Right lobe of liver (tissue), 6 donors: ENCODE measurements around the gene BCAN. TPM values are rescaled to one million over a fixed set of nuclear protein-coding genes. Genes with fewer than 3 reads are reported as not detected.

Experiments
- ATAC-seq, 4 donors: fragments of 200-7000 bp; cut with Tn5 transposase; one replicate each; pipeline ENCODE4 v1.9.1; 2020; ENCODE audit warnings: mild to moderate bottlenecking in 4 of 4, moderate library complexity in 4 of 4
- DNase-seq, 3 donors: peaks; one replicate each; pipeline ENCODE4 v3.0.0-alpha.2; 2020
- H3K27ac ChIP-seq, 3 donors: fragments of 200-600 bp; one replicate each; pipeline ENCODE4 v1.8.0; 2022
- H3K27me3 ChIP-seq, 2 donors: fragments of 200-600 bp; one replicate each; pipeline ENCODE4 v1.8.0; 2022
- H3K36me3 ChIP-seq, 4 donors: fragments of 200-600 bp; sonication (generic) in 1 of 4; one replicate each; pipeline versions ENCODE4 v1.5.1 to v1.8.0; 2017 to 2022; ENCODE audit warnings: control low read depth in 1 of 4
- H3K4me1 ChIP-seq, 4 donors: fragments of 200-600 bp; sonication (generic) in 1 of 4; one replicate each; pipeline versions ENCODE4 v1.5.1 to v1.8.0; 2017 to 2022; ENCODE audit warnings: control low read depth in 1 of 4
- H3K4me3 ChIP-seq, 3 donors: fragments of 200-600 bp; one replicate each; pipeline ENCODE4 v1.8.0; 2022
- H3K9me3 ChIP-seq, 4 donors: fragments of 200-600 bp; sonication (generic) in 1 of 4; one replicate each; pipeline versions ENCODE4 v1.5.1 to v1.8.0; 2017 to 2022; ENCODE audit warnings: control low read depth in 1 of 4
- POLR2A ChIP-seq: fragments of 450-650 bp; IDR thresholded peaks from one replicate; pipeline ENCODE4 v1.6.1; 2017; ENCODE audit warnings: antibody characterized with exemption, mild to moderate bottlenecking
- WGBS: methylation state at CpG from one replicate; pipeline ENCODE4 v1.1.6; 2018; ENCODE audit warnings: low coverage, low lambda C conversion rate; ENCODE audit not compliant: insufficient coverage; ENCODE audit errors: missing lambda C conversion rate; 5-methylcytosine and 5-hydroxymethylcytosine counted together
- intact Hi-C, 2 donors: fragments of 100-400 bp; cut with DNase I; formaldehyde crosslinking; loops; one replicate each; pipeline versions ENCODE4 v1.11.2 to v1.14.1; 2022
- total RNA-seq, 6 experiments: library from RNA; depleted of rRNA in 2 of 6; stranded (reverse); fragments of >200 nt in 2 of 6; fragmentation: NEBNext Ultra II Directional in 3 of 6; extraction: Animal tissue kit (Norgen Biotek cat#: 25700) in 3 of 6; gene quantifications; one replicate each; pipeline versions ENCODE4 v1.1.0 to v1.2.4, GENCODE V29; 2016 to 2023
- TF ChIP-seq, protein P1 (sequence below), 4 donors: fragments of 200-600 bp in 3 of 4; fragments of 450-650 bp in 1 of 4; IDR thresholded peaks; one replicate each; pipeline versions ENCODE4 v1.5.1 to v1.8.0; 2016 to 2022; ENCODE audit warnings: antibody characterized with exemption in 4 of 4, mild to moderate bottlenecking in 2 of 4
- donor health status: DM: no; HTN: yes; CAD: no.
- donor health status: DM: no; HTN: no; CAD: no.
- donor health status: DM: no; HTN: no; CAD: no.
- donor health status: DM: no; HTN: yes; CAD: no.
- donor health status: DM: no; HTN: yes; CAD: no.

BCAN gene
- total RNA-seq, 6 experiments from 2014 or later = not detected

DNA sequence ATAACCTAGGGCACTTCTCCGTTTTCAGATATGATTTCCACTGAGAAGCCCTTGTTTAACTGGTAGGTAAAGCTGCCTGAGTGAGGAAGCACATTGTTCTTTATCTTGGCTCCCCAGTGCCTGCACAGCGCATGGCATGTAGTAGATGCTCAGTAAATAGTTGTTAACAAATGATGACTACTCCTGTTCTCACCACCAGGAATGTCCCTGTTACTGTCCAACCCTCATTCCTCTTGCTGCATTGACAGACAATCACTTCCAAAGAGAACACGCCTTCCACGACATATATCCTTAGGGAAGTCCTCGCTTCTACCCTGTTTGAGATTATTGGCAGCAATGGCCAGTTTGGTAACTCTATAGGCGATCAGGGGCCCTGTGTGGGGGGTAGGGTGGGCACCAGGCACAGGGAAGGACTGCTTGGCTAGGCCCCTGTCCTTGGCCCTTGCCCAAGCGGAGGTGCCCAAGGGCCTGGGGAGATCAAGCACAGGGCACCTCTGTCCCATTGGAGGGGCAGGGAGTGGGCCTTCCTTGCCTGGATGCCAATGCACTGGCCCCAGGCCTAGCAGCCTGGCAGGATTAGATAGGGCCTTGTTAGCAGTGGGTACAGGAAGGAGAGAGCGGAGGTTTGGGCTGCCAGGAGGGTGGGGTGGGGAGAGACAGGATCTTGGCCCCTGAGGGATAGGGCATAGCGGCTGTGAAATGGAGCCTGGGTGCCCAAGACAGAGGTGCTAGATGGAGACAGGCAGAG, 25.1 kb downstream of the BCAN start:
- no peak for TF ChIP-seq POLR2A
- TF ChIP-seq, protein P1, sequence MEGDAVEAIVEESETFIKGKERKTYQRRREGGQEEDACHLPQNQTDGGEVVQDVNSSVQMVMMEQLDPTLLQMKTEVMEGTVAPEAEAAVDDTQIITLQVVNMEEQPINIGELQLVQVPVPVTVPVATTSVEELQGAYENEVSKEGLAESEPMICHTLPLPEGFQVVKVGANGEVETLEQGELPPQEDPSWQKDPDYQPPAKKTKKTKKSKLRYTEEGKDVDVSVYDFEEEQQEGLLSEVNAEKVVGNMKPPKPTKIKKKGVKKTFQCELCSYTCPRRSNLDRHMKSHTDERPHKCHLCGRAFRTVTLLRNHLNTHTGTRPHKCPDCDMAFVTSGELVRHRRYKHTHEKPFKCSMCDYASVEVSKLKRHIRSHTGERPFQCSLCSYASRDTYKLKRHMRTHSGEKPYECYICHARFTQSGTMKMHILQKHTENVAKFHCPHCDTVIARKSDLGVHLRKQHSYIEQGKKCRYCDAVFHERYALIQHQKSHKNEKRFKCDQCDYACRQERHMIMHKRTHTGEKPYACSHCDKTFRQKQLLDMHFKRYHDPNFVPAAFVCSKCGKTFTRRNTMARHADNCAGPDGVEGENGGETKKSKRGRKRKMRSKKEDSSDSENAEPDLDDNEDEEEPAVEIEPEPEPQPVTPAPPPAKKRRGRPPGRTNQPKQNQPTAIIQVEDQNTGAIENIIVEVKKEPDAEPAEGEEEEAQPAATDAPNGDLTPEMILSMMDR (IDR thresholded peaks at IDR 0.05) = no peak
- Histone ChIP-seq H3K9me3 (no peaks in the 10 kb centered on the region), H3K27me3 (no peaks in the 10 kb centered on the region), H3K4me1 (peaks cover 0 to 6% (median under 1%) of the 10 kb centered on the region in 4 donors), H3K27ac (no peak overlapping the region), H3K4me3 (no peak overlapping the region), H3K36me3 (no peaks in the 10 kb centered on the region)
- intact Hi-C loops = no loop called here
- ATAC-seq = peak in 1 of 4 donors; percentile 10
- WGBS = 87% methylated on average over 7 of the region's 9 CpGs
- no peak for DNase-seq

DNA sequence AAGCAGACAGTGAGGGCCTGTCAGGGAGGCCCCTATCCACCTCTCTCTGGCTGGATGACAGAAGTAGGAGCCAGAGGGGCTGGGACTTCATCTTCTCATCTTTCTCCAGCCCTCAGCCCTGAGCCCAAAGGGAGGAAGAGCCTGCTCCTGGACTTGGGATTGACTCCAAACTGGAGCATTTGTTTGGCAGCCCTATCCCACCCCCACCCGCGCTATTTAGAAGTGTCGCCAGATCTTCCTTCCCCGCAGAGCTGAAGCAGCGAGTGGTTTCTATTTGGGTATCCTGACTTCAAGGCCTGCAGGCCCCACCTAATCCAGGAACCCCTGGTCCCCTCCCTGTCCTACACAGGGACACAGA, 25.7 kb downstream of the BCAN start:
- Histone ChIP-seq H3K27ac (peak overlapping the region in 1 of 3 donors; percentile 67), H3K36me3 (no peaks in the 10 kb centered on the region), H3K27me3 (no peaks in the 10 kb centered on the region), H3K4me3 (no peak overlapping the region), H3K4me1 (peaks cover 0 to under 1% (median 0%) of the 10 kb centered on the region in 4 donors), H3K9me3 (no peaks in the 10 kb centered on the region)
- ATAC-seq = peak in 2 of 4 donors; percentile 12 to 25
- DNase-seq = no peak
- WGBS = 38% methylated on average over 4 of the region's 5 CpGs
- intact Hi-C loops = no loop called here
- TF ChIP-seq POLR2A = no peak
- TF ChIP-seq, protein P1 (IDR thresholded peaks at IDR 0.05) = no peak

DNA sequence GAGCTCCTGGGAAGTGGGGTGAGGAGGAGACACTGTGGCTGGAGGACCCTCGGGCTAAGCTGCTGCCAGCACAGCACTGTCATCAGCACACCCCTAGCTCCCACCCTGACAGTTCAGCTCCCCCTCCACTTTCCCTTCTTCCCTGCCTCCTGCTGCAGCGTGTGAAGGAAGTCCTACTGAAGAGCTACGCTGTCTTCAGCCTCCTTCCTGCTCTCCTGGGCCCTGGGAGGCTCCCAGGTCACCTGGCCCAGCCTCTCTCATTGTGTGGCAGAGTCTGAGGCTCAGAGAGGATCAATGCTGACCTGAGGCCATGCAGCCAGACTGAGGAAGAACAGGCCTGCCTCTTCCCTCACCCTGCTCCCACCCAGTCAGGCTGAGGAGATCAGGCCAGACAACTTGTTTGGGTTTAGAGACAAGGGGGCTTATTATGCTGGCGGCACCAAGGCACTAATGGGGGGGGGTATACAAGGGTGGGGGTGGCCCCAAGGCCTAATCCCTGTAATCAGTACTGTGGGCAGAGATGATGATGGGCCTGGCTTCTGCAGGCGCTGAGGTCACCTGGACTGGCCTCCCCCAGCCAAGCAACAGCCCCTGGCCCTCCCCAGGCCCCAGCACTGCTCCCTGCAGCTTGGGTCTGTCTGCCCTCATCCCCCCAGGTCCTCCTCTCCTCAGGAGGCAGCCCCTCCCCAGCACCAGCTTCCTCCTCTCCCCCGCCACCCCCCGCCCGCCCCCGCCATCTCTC, 26.2 kb downstream of the BCAN start:
- DNase-seq (no peak), ATAC-seq (no peak)
- H3K9me3 ChIP-seq = no peaks in the 10 kb centered on the region
- intact Hi-C loops = no loop called here
- WGBS = 88% methylated on average over 4 of the region's 9 CpGs
- no peak overlapping the region for H3K4me3 ChIP-seq
- H3K36me3 ChIP-seq = no peaks in the 10 kb centered on the region
- no peaks in the 10 kb centered on the region for H3K4me1 ChIP-seq
- no peaks in the 10 kb centered on the region for H3K27me3 ChIP-seq
- H3K27ac ChIP-seq = peak overlapping the region in 1 of 3 donors; percentile 67
- no peak for TF ChIP-seq POLR2A
- TF ChIP-seq, protein P1 (IDR thresholded peaks at IDR 0.05) = no peak

DNA sequence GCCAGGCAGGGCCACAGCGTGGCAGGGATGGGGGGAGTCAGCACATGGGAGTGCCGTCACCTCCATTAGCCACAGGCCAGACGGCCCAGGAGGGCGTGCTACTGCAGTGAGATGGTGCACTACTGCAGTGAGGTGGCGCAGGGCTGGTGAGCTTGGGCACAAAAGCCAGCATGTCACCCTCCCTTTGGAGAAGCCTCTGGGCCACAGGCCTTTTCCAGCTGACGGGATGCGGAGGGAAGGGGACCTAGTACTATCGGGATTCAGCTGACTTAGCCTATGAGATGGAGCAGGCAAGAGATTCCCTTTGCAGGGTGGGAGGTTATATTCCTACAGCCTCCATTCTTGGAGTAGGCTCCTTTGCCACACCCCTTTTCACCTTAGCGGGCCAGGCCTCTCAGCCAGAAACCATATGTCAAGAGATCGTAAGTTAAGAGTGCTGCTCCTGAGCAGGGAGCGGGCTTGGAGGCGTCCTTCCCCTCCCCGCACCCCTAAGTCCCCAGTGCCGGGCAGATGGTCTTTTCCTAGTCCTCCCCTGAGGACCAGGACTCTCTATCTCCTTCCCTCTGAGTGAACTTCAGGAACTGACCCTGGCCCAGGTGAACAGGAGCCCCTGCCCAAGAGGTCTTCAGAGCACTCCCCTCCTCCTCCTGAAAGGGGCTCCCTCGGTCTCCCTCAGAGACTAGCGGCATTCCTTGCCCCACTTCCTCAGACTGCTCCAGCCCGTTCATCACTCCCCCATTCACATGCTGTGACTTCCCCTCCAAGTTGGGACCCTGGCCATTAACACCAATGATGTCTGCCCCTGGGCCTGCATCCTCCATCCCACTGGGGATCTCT, 27.1 kb downstream of the BCAN start:
- Histone ChIP-seq H3K4me3 (no peak overlapping the region), H3K9me3 (no peaks in the 10 kb centered on the region), H3K4me1 (no peaks in the 10 kb centered on the region), H3K27ac (no peak overlapping the region), H3K36me3 (no peaks in the 10 kb centered on the region), H3K27me3 (no peaks in the 10 kb centered on the region)
- DNase-seq (no peak), ATAC-seq (no peak)
- intact Hi-C loops = no loop called here
- no peak for TF ChIP-seq POLR2A
- TF ChIP-seq, protein P1 (IDR thresholded peaks at IDR 0.05) = no peak
- 80% methylated on average over 10 of the region's 17 CpGs for WGBS
